NCI-H345 treated with DMSO at 0.1 percent for 48 hours (cell line): ENCODE data around the gene FAM219B.
"Not testable (repeated sequence)": the region's sequence is repeated elsewhere in the genome, so short reads cannot be mapped to it uniquely, and the experiment has no call there.

ENCODE experiments used
- DNase-seq: peaks from one replicate; lab custom pipeline; 2025; ENCODE audit not compliant: unreplicated experiment; lab: John Stamatoyannopoulos, UW

FAM219B gene, protein sequence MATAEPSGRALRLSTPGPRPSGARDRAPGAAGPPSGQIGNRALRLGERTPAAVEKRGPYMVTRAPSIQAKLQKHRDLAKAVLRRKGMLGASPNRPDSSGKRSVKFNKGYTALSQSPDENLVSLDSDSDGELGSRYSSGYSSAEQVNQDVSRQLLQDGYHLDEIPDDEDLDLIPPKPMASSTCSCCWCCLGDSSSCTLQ

DNA sequence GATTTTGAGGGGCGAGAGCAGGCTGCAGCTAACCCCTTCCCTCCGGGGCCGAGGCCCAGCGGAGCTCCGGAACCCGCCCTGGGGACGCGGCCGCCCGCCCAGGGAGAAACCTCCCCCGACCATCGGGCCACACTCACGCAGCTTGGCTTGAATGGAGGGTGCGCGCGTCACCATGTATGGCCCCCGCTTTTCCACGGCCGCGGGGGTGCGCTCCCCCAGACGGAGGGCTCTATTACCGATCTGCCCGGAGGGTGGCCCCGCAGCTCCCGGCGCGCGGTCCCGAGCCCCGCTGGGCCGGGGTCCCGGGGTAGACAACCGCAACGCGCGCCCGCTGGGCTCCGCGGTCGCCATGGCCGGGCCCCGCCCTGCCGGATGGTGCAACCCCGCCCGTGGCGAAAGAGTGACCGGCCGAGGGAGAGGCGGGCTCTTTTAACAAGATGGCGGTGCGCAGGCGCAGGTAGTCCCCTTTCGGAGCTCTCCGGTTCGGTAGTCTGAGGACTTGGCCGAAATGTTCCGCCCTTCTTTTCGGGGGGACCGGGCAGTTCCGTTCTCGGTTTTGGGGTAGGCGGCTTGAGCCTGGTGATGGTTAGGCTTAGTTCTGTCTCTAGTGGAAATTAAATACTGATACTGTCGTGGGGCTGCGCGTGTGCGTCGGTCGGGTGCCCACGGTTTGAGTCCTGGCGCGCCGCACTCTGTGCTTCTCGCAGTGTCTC lies at the start of gene FAM219B:
Gene FAM219B, minus strand, starts transcription at position 402 of the 713 bp plus-strand sequence. Its CDS starts 51 bp downstream, at position 351.
- DNase-seq, result peak; percentile 57

DNA sequence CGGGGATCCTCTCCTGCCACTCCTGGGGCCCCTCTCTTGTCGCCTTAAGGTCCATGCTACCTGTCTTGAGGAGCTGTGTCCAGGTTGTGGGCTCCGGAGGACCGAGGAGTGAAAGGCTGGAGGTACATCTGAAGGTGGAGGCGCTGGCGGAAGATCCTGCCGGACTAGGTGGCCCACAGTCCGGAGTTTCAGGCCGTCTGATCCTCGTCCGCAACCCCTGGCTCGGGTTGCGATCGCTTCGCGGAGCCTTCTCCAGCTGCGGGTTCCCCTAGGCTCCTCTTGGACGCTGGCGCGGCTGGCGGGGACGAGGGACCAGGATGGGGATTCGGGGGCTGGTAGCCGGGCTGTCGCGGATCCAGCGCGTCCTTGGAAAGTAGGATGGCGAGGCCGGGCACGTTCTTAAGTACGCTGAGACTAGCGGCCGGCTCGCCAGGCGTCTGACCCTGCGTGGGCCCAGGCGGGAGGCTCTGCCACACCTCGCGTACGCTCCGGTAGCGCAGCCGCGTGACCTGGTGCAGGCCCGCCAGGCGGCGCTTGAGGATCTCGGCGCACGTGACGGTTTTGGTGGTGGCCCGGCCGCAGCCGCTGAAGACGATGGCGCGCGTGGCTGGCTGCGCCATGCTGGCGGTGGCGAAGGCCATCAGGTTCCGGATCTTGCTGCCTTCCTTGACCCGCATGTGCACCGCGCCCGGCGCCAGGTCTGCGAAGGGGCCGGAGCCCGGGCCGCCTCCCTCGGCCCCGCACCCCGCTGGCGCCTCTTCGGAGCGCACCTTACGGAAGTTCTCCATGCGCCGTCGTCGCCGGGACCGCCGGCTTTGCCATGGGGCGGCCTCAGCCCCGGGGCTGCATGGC lies 49.4 kb upstream of the FAM219B start:
- no peak for DNase-seq

DNA sequence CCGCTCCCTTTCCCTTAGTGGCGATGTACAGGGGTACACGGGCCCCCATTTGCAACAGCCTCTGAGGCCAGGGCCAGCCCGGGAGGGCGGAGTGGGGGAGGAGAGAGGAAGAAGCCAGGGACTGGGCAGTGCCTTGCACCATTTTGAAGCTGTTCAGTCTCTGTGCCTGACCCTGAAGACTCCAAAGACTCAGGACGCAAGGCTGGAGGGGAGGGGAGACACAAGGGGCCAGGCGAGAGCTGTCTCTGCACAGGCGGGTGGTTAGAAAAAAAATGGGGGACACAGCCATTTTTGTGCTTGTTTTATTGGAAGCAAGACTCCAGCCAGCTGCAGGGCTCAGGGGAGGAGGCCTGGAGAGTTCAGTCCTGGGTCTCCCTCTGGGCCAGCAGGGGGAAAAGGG lies 48.4 kb upstream of the FAM219B start:
- no peak for DNase-seq

DNA sequence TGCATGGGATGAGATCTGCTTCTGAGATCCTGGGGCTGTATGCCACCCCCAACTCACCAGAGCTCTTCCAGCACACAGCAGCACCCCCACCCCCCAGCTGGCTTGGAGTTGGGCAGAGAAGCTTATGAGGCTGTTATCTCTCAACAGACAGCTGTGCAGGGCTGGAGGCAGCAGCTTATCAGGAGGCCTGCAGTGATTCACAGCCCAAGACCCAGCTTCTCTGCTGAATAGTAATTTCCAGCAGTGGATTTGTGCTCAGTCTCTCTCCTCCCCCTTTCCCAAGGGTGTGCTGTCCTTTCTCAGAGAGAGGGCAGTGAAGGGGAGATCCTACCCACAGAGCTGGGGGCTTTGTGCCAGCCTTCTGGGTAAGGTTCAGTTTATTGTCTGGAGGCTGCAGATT lies 47.9 kb upstream of the FAM219B start:
- DNase-seq, result no peak

DNA sequence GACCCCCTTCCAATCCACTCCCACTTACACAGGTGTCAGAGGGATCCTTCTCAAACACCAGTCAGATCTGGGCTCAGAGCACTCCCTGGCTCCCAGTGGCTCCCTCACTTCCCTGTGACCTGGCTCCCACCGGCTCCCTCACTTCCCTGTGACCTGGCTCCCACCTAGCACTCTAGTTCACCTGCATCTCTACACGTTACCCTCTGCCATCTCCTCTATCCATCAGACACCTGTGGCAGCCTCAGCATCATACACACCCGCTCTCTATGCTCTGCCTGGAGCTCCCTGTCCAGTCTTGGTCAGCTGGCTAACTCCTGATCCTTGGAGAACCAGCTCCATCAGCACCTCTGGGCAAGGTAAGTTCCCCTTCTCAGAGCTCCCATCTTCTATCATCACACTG lies 44.4 kb upstream of the FAM219B start:
- no peak for DNase-seq

DNA sequence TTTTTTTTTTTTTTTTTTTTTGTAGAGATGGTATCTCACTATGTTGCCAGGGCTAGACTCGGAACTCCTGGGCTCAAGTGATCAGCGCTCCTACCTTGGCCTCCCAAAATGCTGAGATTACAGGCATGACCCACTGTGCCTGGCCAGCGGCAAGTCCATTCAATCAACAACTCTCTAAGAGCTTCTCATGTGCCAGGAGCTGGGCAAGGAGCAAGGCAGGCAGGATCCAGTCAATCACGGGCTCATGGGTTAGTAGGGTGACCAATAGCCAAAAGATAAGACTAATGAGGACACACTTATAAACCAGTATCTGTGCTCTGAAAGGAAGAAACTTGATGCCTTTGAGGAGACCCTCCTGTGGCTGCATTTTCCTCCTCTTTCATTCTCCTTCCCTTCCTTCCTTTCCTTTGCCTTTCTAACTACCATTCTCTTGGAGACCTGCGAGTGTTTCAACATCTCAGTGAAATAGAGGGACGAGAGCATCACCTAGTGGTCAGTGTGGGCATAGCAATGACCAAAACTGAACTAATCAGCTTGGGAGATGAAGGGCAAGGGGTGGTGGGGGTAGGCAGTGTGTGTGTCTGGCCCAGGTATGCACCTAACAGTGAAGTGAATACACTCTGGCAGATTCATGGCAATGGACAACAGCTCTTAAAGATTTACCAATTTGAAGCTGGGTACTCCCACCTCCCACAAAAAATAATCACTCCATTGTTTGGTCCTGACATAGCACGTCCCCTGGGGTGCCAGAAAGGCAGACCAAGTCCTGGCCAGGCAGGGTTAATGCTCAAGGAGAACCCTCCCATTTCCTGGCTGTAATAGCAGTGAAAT lies 43.6 kb upstream of the FAM219B start:
- DNase-seq, result peak; percentile 16

DNA sequence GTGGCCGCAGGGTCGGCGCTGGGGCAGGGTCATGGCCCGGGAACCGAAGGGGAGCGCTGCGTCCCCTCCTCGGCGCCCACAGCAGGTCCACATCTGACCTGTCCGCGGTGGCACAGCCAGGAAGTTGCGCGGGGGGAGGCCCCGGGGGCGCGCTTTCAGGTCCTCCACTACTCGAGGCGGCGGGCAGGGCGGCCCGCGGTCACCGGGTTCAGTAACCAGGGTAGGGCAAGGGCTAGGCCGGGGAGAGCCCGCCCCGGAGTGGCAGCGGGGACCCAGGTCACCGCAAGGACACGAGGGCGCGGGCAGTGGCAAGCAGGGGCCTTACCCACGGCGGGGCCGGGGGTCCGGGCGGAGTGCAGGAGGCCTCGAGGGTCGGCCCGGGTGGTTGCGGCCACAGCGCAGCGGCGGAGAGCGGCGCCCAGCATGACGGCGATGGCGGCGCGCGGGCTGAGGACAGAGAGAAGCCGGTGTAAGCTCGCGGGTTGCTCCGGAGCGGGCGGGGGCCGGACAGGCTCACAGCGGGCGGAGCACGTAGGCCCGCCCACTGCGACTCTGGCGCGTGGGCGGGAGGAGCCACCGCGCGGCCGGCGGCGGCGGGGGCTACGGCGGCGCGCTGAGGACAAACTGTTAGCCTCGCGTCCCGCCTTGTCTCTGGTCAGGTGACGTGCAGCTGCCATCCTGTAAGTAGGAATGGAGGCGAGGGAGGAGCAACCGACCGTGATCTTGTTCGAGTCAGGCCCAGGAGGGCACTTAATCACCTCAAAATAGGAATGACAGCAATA lies 31.1 kb upstream of the FAM219B start, which contains the start of gene COX5A:
Gene COX5A, minus strand, starts transcription at position 484 of the 782 bp plus-strand sequence. Its CDS starts 59 bp downstream, at position 425.
- DNase-seq, result peak; percentile 62

DNA sequence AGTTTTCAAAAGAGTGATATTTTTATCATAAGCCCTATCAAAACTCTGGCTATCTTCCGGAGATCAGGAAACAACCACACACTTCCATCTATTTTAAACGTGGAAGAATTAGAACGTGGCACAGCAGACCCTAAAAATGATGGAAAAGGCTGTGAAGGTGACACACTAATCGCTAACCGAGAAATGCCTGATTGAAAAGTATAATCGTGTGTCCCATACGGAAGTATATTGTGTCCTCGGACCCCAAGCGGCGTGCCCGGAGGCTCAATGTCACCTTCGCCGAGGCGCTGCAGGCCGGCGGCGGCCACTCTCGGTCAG lies 30.6 kb upstream of the FAM219B start:
- DNase-seq, result no peak

DNA sequence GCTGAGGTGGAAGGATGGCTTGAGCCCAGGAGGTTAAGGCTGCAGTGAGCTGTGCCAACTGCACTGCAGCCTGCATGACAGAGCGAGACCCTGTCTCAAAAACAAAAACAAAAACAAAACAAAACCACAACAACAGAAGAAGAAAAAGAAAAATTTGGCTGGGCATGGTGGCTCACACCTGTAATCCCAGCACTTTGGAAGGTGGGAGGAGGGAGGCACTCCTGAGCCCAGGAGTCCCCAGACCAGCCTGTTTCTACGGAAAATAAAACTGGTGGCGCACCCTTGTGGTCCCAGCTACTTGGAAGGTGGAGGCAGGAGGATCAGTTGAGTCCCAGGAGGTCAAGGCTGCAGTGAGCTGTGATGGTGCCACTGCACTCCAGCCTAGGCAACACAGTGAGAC lies 28.5 kb upstream of the FAM219B start:
- DNase-seq, result not testable (repeated sequence)

DNA sequence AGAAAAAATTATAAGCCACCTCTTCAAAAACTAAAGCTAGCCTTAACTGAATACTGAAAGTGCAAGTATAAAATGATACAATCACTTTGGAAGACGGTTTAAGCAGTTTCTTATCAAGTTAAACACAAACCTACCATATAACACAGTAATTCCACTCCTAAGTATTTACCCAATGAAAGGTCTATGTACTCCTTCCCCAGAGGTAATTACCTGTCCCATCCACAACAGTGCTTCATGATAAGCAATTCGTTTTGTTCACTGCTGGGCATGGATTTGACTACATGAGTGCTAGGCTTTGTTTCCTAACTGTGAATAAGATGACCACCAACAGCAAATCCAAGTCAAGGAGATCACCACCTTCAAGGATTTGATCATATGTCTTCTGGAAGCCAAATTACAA lies 26.9 kb upstream of the FAM219B start:
- DNase-seq, result no peak

DNA sequence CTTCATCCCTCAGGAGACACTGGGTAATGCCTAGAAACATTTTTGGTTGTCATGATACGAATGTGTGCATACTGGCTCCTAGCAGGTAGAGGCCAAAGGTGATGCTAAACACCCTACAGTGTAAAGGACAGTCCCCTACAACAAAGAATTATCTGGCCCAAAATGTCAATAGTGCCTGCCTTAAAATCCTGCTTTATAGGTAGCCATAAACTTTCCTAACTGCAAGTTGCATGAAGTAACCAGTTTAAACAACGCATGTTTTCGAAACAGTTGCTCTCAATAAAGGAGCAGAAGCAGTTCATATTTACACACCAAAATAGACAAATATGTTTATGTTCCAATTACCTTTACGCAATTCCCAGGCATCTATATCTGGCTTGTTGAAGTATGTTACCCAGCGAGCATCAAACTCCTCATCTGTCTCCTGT lies 22.1 kb upstream of the FAM219B start:
- no peak for DNase-seq

DNA sequence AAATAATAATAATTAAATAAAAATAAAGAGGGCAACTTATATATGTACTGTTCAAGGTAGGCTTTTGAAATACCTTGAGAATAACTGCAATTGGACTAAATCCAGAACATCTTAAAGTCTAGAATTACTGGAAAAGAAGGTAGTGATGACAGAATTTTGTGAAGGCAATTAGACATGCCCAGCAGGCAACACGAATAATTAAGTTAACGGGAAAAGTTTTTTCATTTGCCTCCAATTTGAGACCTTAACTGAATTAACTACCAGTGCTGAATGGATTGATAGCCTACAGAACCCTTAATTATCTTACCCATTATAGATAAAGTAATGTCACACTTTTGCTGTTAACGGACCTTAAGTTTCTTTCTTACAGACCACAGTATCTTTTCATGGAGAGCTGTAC lies 17.9 kb upstream of the FAM219B start:
- no peak for DNase-seq

DNA sequence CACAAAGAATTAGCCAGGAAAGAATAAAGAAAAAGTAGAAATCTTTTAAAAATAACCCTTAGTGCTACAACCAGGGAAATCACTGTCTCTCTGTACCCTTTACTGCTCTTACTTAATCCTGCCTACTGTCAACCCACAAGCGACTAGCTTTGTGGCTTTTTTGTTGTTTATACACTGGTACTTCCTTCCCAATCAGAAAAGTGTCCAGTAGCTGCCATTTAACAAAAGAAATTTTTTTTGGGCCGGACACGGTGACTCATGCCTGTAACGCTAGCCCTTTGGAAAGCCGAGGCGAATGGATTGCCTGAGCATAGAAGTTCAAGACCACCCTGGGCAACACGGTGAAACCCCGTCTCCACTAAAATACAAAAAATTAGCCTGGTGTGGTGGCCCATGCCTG lies 13.8 kb upstream of the FAM219B start:
- no peak for DNase-seq

DNA sequence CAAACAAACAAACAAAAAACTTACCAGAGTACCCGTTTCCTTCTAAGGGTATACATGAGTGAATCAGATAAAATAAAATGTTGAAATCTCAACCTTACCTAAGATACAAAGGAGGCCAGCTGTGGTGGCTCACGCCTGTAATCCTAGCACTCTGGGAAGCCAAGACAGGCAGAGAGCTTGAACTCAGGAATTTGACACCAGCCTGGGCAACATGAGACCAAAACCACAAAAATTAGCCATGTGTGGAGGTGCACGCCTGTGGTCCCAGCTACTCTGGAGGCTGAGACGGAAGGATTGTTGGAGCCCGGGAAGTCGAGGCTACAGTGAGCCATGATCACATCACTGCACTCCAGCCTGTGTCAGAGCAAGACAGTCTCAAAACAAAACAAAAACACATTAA lies 11.0 kb upstream of the FAM219B start:
- no peak for DNase-seq

DNA sequence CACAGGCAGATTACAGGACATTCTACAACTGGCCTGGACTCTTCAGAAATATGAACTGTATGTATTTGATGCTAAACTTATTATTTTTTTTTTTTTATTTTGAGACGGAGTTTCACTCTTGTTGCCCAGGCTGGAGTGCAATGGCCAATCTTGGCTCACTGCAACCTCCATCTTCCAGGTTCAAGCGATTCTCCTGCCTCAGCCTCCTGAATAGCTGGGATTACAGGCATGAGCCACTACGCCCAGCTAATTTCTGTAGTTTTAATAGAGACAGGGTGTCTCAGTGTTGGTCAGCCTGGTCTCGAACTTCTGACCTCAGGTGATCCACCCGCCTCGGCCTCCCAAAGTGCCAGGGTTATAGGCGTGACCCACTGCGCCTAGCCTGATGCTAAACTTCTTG lies 7.1 kb upstream of the FAM219B start:
- not testable (repeated sequence) for DNase-seq

DNA sequence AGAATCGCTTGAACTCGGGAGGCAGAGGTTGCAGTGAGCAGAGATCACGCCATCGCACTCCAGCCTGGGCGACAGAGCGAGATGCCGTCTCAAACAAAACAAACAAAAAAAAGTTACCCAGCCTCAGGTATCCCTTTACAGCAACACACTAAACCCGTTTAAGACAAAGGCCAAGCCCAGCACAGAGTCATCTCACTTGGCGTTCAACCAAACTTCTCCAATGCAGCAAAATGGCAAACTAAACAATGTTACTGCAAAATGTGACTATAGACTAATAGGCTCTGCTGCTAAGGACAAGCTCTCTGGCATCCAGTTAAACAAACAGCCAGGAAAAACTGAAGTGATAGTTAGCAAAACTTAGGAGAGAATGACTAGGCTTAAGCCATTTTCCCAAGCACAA lies 6.4 kb upstream of the FAM219B start:
- no peak for DNase-seq

DNA sequence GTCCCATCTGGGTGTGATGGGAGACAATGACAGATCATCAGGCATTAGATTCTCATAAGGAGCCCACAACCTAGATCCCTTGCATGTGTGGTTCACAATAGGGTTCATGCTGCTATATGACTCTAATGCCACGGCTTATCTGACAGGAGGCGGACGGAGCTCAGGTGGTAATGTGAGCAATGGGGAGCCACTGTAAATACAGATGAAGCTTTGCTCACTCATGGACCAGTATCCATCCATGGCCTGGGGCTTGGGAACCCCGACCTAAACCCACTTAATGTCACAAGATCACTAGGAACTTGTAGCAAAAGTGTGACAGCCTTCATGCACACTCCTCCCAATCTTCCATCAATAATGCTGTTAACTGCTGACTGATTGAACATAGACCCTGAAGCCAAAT lies 2.0 kb upstream of the FAM219B start:
- no peak for DNase-seq

DNA sequence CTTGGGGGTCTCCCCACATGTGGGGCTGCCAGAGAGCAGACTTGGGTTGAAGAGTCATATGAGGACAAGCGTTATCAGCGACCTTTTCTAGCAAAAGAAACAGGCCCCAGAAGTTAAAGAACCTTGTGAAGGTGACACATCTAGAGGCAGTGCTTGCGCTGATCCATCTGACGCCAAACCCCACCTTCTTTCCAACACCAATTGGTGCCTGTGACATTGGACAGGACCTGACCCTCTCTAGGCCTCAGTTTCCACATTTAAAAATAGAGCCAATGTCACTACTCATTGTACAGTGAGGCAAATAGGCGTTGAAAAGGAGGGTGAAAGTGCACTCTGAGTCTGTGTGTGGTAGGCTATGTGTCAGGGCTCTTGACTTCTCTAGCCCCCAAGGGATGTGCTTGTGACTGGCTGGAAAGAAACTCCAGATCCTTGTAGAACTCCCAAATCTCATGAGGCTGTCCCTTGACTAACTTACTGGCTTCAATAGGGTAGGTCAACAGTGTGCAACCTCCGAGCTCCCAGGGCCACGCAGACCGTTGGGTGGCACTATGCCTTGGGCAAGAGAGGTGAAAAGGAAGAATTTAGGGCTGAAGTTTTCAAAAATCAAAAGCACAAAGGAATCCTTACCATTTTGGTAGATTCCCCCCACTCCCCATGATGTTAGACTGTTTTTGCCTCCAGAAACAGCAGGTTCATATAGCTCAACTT lies 666 bp upstream of the FAM219B start:
- DNase-seq, result no peak

DNA sequence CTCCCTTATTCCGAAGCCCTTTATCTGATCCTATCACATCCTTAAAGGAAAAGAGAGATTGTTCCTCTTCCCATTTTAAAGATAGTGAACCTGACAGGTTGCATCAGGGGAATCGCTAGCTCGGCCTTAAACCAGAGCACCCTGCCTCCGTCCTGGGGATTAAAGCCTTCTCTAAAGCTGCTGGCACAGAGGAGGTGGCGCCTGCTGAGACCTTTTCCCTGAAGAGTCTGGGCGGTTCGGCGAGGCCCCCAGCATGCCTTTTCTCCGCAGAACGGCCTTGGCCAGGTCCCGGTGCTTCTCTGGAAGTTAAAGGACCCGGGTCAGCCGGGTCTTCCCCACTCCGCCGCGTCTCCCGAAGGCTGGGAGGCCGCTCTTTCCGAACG lies 593 bp downstream of the FAM219B start:
- DNase-seq, result no peak
